ENCODE measurements around the gene FANCI.

The FANCI gene

GRCh38 chr15:89308236-89308635 lies 64.5 kb downstream of the FANCI start:
- DNase-seq, result no peak

DNA sequence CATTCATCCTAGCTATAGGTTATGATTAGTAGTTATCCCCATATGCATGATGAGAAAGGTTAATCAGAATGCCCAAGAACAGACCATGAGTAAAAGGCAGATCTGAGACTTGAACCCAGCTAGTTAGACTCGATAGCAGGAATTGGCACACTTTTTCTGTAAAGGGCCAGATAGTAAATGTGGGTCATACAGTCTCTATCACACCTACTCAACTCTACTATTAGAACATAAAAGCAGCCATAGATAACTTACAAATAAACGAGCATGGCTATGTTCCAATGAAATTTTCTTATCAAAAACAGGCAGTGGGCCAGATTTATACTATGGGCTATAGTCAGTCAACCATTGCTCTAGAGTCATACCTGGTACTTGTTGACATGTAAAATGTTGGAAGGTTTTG lies 66.2 kb downstream of the FANCI start:
- DNase-seq, result no peak

GRCh38 chr15:89315375-89315929 lies 71.7 kb downstream of the FANCI start:
- no peak for DNase-seq

DNA sequence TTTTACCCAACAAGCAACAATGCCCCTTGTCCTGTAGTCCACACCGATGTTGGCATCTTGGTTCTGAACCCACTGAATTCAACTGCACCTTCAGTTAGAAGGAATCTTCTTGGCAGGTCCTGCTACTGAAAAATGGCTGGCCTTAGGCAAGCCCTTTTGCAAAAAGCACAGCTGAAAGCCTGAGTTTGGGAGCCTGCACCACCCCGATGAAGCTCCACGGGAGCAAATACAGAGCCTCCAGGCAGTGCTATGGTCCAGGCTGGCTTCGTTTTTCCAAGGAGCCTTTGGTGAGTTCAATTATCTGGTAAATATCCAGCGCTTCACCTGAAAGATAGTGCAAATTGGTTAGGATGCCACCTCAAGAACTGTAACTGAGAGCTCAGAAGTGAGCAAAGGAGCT lies 72.7 kb downstream of the FANCI start:
- DNase-seq, result no peak

DNA sequence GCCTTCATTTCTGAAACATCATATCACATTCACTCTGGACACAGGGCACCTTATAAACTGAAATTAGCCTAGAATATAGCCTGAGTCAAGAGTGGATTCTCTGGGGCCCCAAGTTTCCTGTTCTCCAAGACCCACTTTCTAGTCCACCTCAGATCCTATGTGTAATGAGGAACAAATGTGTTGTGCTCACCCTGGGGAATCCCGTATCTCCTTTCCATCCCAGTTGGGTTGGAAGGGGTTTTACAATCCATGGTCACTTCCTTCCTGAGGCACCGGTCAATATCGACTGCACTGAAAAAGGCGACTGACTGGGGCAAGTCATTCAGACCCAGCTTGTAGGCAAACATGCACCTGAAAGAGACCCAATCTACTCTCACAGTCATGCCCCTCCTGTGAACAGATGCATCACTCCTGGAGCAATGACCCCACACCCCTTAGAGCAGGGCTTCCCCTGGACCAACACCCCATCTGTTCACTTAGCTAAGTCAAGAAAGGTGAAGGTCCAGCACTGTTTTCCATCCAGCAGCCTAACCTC lies 73.5 kb downstream of the FANCI start:
- DNase-seq, result no peak

DNA sequence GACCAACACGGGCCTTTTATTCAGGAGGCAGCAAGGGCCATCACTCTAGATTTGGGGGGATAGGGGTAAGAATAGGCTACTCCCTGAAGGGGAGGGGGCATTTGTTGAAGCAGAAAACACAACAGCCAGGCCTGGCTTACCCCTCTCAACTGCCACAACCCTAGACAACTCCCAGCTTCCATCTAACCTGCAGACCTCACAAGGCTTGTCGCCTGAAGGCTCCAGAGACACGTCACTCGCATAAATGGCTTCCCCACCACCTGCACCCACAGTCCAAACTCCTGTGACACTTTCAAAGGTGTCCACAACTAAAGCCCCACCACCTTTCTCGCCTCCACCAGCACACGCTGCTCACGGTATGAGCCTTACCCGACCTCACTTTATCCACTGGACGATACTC lies 75.9 kb downstream of the FANCI start:
- DNase-seq, result no peak

DNA sequence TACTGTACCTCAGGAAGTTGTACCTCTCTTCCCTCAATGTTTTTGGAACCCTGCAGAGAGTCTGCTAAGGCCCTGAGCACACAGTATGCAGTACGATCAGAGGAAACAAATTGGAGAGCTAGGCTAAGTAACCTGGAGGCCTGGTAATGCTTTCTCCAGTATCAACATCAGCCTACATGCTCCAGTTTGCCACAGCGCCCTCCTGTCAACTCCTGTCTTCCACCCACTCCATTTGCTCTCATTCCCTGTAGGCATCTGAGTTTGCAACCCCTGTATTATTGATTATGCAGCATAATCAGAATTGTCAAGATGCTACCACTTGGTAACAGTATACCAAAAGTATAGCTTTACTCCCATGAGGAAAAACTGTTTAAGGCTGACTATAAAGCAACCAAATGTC lies 76.4 kb downstream of the FANCI start:
- DNase-seq, result no peak

- DNase-seq, result no peak
These were observed 78.0 kb downstream of the FANCI start for GRCh38 chr15:89321521-89322410.

DNA sequence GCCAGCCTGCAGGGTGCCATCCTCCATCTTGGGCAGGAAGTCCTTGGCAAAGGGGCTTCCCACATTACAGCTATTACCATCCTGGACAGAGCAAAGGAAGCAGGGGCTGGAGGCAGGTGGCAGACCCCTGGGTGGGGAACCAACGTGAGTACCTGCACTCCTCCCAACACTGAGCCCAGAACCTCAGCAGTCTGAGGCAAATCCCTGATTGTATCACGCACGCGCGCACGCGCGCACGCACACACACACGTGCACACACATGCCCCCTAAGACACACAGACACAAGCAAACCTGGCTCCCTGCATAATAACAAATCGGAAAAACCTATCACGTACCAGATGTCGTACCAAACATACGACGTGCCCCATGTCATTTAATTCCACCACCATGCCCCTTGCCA lies 79.0 kb downstream of the FANCI start:
- no peak for DNase-seq

DNA sequence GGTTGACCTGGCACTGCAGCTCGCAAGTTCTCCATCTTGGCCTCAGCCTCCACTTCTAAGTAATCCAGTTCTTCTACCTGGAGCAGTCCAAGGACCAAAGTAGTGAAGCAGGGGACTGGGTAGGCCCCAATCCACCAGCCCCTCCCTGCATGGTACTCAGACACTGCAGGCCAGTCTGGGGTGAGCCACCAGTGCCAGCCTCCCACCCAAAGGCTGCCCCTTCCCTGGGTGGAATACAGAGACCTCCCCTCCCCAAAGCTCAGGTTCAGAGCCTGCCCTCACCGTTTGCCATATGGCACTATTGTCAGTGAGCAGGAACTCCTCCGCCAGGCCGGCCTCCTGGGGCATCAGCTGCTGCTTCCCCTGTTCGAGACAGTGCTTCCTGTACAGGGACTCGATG lies 80.0 kb downstream of the FANCI start:
- no peak for DNase-seq

DNA sequence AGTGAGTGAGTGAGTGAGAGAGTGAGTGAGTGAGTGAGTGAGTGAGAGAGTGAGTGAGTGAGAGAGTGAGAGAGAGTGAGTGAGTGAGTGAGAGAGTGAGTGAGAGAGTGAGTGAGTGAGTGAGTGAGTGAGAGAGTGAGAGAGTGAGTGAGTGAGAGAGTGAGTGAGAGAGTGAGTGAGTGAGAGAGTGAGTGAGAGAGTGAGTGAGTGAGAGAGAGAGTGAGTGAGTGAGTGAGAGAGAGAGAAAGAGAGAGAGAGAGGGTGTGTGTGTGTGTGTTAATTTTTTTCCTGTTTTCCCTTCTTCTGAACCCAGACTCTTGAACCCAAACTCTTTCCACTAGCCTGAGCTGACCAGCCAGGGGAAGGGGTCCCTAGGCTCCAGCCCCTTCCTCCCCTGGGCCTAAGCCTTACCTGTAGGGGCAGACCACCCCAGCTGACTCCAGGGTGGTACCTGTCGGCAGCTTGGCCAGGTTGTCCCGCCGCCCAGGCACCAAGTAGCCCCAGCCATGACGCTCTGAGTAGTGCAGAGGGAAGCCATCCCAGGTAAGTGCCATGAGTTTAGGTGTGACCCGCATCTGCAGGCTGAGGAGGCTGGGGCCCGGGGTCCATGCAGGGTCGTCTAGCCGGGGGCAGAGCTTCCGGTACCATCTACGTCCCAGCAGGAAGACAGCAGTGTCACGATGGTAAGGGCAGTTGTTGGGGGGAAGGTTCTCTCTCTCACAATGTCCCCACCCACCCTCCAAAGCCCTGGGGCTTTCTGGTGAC lies 81.4 kb downstream of the FANCI start:
- no peak for DNase-seq

DNA sequence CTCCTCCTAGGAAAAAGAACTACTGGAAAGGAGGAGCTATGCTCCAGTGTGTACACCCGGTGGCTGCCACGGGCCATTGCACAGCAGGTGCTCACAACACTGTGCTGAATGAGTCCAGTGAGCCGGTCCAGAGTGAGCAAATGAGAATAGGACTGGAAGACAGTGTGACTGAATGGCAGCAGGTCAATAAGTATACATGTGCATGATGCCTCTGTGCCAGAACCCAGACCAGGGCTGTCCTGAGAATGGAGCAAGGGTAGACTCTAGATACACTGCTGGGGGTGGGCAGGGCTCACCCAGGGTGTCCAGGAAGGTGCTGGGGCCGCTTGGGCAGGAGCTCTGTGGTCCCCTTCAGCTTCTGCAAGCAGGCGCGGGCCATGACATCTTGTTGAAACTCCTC lies 82.5 kb downstream of the FANCI start:
- no peak for DNase-seq

GRCh38 chr15:89327113-89327512 lies 83.3 kb downstream of the FANCI start:
- DNase-seq, result no peak

GRCh38 chr15:89328398-89329254 lies 84.8 kb downstream of the FANCI start:
- DNase-seq, result no peak

GRCh38 chr15:89329329-89330084 lies 85.7 kb downstream of the FANCI start:
- no peak for DNase-seq

GRCh38 chr15:89330119-89330518 lies 86.3 kb downstream of the FANCI start:
- DNase-seq, result no peak

DNA sequence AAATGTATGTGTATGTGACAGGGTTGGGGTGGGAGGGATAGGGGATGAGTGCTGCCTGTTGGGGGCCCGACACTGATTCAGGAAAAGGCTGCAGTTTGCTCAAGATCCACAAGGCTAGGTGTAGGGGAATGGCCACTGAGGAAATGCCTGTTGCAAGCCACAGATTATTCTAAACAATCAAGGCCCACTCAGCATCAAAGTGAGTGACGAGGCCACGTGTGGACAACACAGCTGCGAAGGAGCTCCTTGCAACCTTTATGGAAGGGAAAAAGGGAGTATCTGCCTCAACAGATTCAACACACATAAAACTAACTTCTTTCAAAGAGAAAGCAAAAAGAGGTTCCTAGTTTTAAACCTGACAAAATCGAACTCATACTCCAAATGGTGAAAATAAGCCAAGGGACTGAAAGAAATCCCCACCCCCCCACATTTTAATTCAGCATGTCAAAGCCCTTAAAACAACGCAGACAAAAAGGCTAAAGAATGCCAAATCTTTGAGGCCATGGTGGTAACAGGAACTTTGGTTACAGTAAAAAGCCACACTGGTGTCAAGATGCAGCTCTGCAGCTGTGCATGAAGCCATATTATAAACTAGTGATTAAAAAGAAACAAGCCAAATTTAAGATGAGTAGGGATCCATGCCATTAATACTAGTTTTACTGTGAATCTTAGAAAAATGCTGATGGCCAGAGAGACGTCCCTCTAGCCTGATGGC lies 87.3 kb downstream of the FANCI start:
- no peak for DNase-seq

DNA sequence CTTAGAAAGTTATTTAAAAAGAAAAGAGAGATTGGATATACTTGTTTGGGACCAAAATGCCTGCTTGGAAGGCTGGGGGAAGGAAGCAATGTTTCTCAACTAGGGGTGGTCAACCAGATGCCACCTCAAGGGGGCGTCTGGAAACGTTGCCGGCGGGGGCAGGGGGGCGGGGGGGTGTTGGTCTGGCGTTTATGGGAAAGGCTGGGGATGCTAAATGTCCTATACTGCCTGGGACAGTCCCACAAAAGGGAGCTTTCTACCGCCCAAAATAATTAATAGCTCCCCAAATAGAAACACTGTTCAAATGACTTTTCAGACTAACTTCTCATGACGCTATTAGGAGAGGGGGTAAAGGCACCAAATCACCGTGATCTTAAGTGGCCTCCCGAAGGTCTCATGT lies 88.7 kb downstream of the FANCI start:
- no peak for DNase-seq

- DNase-seq, result no peak
These were observed 89.5 kb downstream of the FANCI start for GRCh38 chr15:89333011-89333860.

DNA sequence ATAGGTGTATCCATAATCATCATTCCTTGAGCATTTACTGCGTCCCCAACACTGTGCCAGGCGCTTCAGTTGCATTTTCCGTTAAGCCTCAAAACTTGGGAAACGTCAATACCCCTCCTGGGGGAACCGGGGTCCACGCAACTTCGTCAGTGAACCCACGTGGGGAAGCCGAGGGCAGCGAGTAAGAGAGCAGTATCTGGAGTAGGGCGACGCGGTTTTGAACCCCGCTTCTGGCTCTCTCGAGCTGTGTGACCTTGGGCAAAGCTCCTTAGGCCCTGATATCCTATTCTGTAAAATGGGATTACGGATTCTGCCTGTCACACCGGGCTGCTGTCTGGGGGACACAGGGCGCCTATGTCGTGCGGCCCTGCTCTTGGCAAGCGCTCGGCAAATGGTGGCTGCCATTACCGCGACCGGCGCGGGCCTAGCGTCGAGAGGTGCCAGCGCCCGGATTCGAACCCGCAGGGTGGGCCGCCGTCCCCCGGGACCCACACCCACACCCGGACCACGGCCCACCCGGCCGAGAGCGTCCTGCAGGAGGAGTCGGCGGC lies 90.3 kb downstream of the FANCI start:
- no peak for DNase-seq
